SU-DHL-6 (cell line): ENCODE measurements around the gene C2orf80.

Experiments
- H2AFZ ChIP-seq: fragments of 200-600 bp; sonication (generic); 2 replicates; pipeline ENCODE4 v1.6.1; 2014; ENCODE audit warnings: low read depth, mild to moderate bottlenecking, moderate library complexity, mixed read lengths, antibody characterized with exemption, low read length; ENCODE audit not compliant: severe bottlenecking
- H3F3A ChIP-seq: fragments of 200-600 bp; shearing (Covaris generic); 2 replicates; pipeline ENCODE4 v1.6.0; 2016; ENCODE audit warnings: antibody characterized with exemption, mild to moderate bottlenecking; ENCODE audit not compliant: insufficient read depth
- H3K27ac ChIP-seq: fragments of 200-600 bp; sonication (generic); 2 replicates; pipeline ENCODE4 v1.5.1; 2016; ENCODE audit warnings: low read depth, mild to moderate bottlenecking, low read length, moderate library complexity, mixed read lengths
- H3K27me3 ChIP-seq: fragments of 200-600 bp; sonication (generic), shearing (Covaris generic); 2 replicates; pipeline ENCODE4 v1.6.0; 2014; ENCODE audit warnings: mild to moderate bottlenecking, low read length
- H3K36me3 ChIP-seq: fragments of 200-600 bp; sonication (generic); 2 replicates; pipeline ENCODE4 v1.6.1; 2014; ENCODE audit warnings: mild to moderate bottlenecking, low read length, mixed read lengths
- H3K4me2 ChIP-seq: fragments of 300-600, 200-600 bp; shearing (Covaris generic), sonication (generic); 2 replicates; pipeline ENCODE4 v1.6.0; 2014; ENCODE audit warnings: low read length, low read depth, mild to moderate bottlenecking; ENCODE audit not compliant: poor library complexity, severe bottlenecking
- H3K4me3 ChIP-seq: fragments of 200-600 bp; sonication (generic); 2 replicates; pipeline ENCODE4 v1.5.1; 2014; ENCODE audit warnings: antibody characterized with exemption, low read length, mild to moderate bottlenecking, mixed read lengths; ENCODE audit not compliant: insufficient read depth, poor library complexity, severe bottlenecking
- H3K79me2 ChIP-seq: fragments of 200-600 bp; sonication (generic); 2 replicates; pipeline ENCODE4 v1.6.1; 2014; ENCODE audit warnings: mild to moderate bottlenecking, low read length, moderate library complexity; ENCODE audit not compliant: insufficient read depth
- H3K9ac ChIP-seq: fragments of 200-600 bp; sonication (generic); 2 replicates; pipeline ENCODE4 v1.7.0; 2014; ENCODE audit warnings: mild to moderate bottlenecking, low read length
- H3K9me2 ChIP-seq: fragments of 200-600 bp; sonication (generic); replicated peaks from 2 replicates; pipeline ENCODE4 v1.6.1; 2014; ENCODE audit warnings: low read length; ENCODE audit not compliant: insufficient read depth
- H3K9me3 ChIP-seq: fragments of 200-600 bp; sonication (generic); 2 replicates; pipeline ENCODE4 v1.6.1; 2014; ENCODE audit warnings: low read length, mixed read lengths; ENCODE audit not compliant: insufficient read depth
- H4K20me1 ChIP-seq: fragments of 200-600 bp; sonication (generic); 2 replicates; pipeline ENCODE4 v1.6.1; 2014; ENCODE audit warnings: low read depth, mild to moderate bottlenecking, antibody characterized with exemption, low read length, moderate library complexity, mixed read lengths
- EZH2phosphoT487 ChIP-seq: fragments of 200-600 bp; sonication (generic), shearing (Covaris generic); conservative IDR thresholded peaks from 2 replicates; pipeline ENCODE4 v1.6.1; 2018; ENCODE audit warnings: mild to moderate bottlenecking, antibody characterized with exemption, low read length, moderate library complexity, mixed read lengths
- TF ChIP-seq, protein P1 (sequence below): fragments of 200-600 bp; sonication (generic); IDR thresholded peaks from one replicate; pipeline ENCODE4 v1.5.1; 2017; ENCODE audit warnings: antibody characterized with exemption, mild to moderate bottlenecking, low read length, moderate library complexity; ENCODE audit not compliant: insufficient read depth, poor library complexity, severe bottlenecking

C2orf80 gene

GRCh38 chr2:208129744-208130711, 59.8 kb downstream of the C2orf80 start, which contains the start of gene CRYGC:
TSS of gene CRYGC (minus strand) at chr2:208129828. CDS start at chr2:208129792, 36 bp downstream.
- Histone ChIP-seq H3K27ac (no peak within 1 kb of the TSS), H4K20me1 (no peaks in the 10 kb centered on the region), H3K4me2 (no peak within 1 kb of the TSS), H3K4me3 (no peak within 1 kb of the TSS), H3K79me2 (no peaks in the 10 kb centered on the region), H3K36me3 (no peaks in the 10 kb centered on the region), H3K9me3 (no peaks in the 10 kb centered on the region), H3K9ac (no peak within 1 kb of the TSS), H3F3A (no peaks in the 10 kb centered on the region), H2AFZ (no peak within 1 kb of the TSS), H3K9me2 (no peaks in the 10 kb centered on the region), H3K27me3 (no peaks in the 10 kb centered on the region)
- TF ChIP-seq, protein P1, sequence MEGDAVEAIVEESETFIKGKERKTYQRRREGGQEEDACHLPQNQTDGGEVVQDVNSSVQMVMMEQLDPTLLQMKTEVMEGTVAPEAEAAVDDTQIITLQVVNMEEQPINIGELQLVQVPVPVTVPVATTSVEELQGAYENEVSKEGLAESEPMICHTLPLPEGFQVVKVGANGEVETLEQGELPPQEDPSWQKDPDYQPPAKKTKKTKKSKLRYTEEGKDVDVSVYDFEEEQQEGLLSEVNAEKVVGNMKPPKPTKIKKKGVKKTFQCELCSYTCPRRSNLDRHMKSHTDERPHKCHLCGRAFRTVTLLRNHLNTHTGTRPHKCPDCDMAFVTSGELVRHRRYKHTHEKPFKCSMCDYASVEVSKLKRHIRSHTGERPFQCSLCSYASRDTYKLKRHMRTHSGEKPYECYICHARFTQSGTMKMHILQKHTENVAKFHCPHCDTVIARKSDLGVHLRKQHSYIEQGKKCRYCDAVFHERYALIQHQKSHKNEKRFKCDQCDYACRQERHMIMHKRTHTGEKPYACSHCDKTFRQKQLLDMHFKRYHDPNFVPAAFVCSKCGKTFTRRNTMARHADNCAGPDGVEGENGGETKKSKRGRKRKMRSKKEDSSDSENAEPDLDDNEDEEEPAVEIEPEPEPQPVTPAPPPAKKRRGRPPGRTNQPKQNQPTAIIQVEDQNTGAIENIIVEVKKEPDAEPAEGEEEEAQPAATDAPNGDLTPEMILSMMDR, result no peak
- no peak for TF ChIP-seq EZH2phosphoT487

- Histone ChIP-seq H3K9ac (no peak overlapping the region), H3K36me3 (no peaks in the 10 kb centered on the region), H4K20me1 (no peaks in the 10 kb centered on the region), H3K79me2 (no peaks in the 10 kb centered on the region), H3K27me3 (no peaks in the 10 kb centered on the region), H3K4me3 (no peak overlapping the region), H3F3A (no peaks in the 10 kb centered on the region), H2AFZ (no peak overlapping the region), H3K4me2 (no peak overlapping the region), H3K9me3 (no peaks in the 10 kb centered on the region), H3K9me2 (no peaks in the 10 kb centered on the region), H3K27ac (no peak overlapping the region)
- TF ChIP-seq, protein P1, result no peak
- no peak for TF ChIP-seq EZH2phosphoT487
These were observed 61.7 kb downstream of the C2orf80 start for GRCh38 chr2:208128136-208128535.

DNA sequence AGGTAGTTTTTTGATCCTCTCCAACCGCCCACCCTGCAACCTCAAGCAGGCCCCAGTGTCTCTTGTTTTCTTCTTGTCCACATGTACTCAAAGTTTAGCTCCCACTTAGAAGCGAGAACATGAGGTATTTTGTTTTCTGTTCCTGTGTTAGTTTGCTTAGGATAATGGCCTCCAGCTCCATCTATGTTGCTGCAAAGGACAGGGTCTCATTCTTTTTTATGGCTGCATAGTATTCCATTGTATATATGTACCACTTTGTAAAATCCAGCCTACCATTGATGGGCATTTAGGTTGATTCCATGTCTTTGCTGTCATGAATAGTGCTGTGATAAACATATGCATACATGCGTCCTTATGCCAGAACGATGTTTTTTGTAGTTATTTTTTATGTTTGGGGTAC, 62.7 kb downstream of the C2orf80 start:
- TF ChIP-seq, protein P1, result no peak
- no peak for TF ChIP-seq EZH2phosphoT487
- Histone ChIP-seq H3F3A (no peaks in the 10 kb centered on the region), H2AFZ (no peak overlapping the region), H3K4me2 (no peak overlapping the region), H3K9me2 (no peaks in the 10 kb centered on the region), H3K9me3 (no peaks in the 10 kb centered on the region), H4K20me1 (no peaks in the 10 kb centered on the region), H3K36me3 (no peaks in the 10 kb centered on the region), H3K9ac (no peak overlapping the region), H3K79me2 (no peaks in the 10 kb centered on the region), H3K27ac (no peak overlapping the region), H3K27me3 (no peaks in the 10 kb centered on the region), H3K4me3 (no peak overlapping the region)
